DND-41 (cell line): ENCODE data around the gene SHC2.

ENCODE experiments used
- ATAC-seq: fragments of 200-7000 bp; cut with Tn5 transposase; 3 replicates; pipeline ENCODE4 v1.9.1; 2021; ENCODE audit warnings: low read depth; ENCODE audit not compliant: insufficient read depth
- DNase-seq: peaks from one replicate; pipeline ENCODE4 v3.0.0-alpha.2; 2020
- H2AFZ ChIP-seq: 2 replicates; pipeline ENCODE4 v1.6.0; 2012; ENCODE audit warnings: low read depth, low read length
- H3K27ac ChIP-seq: 2 replicates; pipeline ENCODE4 v1.5.1; 2012; ENCODE audit warnings: low read length, inconsistent platforms
- H3K27me3 ChIP-seq: fragments of 200-600 bp; sonication (generic); 2 replicates; pipeline ENCODE4 v1.6.0; 2012; ENCODE audit warnings: low read length, mild to moderate bottlenecking, inconsistent platforms; ENCODE audit not compliant: insufficient read depth, poor library complexity
- H3K36me3 ChIP-seq: 2 replicates; pipeline ENCODE4 v1.5.1; 2012; ENCODE audit warnings: low read length, inconsistent platforms; ENCODE audit not compliant: insufficient read depth
- H3K4me1 ChIP-seq: 2 replicates; pipeline ENCODE4 v1.5.1; 2012; ENCODE audit warnings: mild to moderate bottlenecking, low read length; ENCODE audit not compliant: insufficient read depth
- H3K4me2 ChIP-seq: 2 replicates; pipeline ENCODE4 v1.6.0; 2012; ENCODE audit warnings: mild to moderate bottlenecking, moderate library complexity, low read length, inconsistent platforms; ENCODE audit not compliant: insufficient read depth
- H3K4me3 ChIP-seq, 2 experiments: fragments of 200-600 bp in 1 of 2; shearing (Covaris generic) in 1 of 2; 2 replicates each; pipeline ENCODE4 v1.5.1; 2012 to 2016; ENCODE audit warnings: inconsistent platforms in 2 of 2, low read length in 2 of 2, mild to moderate bottlenecking in 2 of 2, low read depth in 1 of 2, moderate library complexity in 1 of 2
- H3K79me2 ChIP-seq: 2 replicates; pipeline ENCODE4 v1.6.0; 2012; ENCODE audit warnings: low read length, inconsistent platforms; ENCODE audit not compliant: insufficient read depth
- H3K9ac ChIP-seq: 2 replicates; pipeline ENCODE4 v1.6.0; 2012; ENCODE audit warnings: low read depth, mild to moderate bottlenecking, inconsistent platforms, low read length, moderate library complexity
- H3K9me3 ChIP-seq: 2 replicates; pipeline ENCODE4 v1.5.1; 2012; ENCODE audit warnings: low read length, moderate library complexity, mild to moderate bottlenecking, inconsistent platforms; ENCODE audit not compliant: insufficient read depth, severe bottlenecking
- H4K20me1 ChIP-seq: 2 replicates; pipeline ENCODE4 v1.6.0; 2012; ENCODE audit warnings: low read length; ENCODE audit not compliant: insufficient read depth
- EZH2 ChIP-seq: IDR thresholded peaks from 3 replicates; pipeline ENCODE4 v1.6.1; 2012; ENCODE audit warnings: borderline replicate concordance, low read depth, mild to moderate bottlenecking, moderate library complexity, low read length, inconsistent platforms; ENCODE audit not compliant: severe bottlenecking
- TF ChIP-seq, protein P1 (sequence below): IDR thresholded peaks from 2 replicates; pipeline ENCODE4 v1.5.1; 2012; ENCODE audit warnings: borderline replicate concordance, low read length, moderate library complexity, mild to moderate bottlenecking; ENCODE audit not compliant: poor library complexity, severe bottlenecking; ENCODE audit errors: extremely low read depth

The SHC2 gene

DNA sequence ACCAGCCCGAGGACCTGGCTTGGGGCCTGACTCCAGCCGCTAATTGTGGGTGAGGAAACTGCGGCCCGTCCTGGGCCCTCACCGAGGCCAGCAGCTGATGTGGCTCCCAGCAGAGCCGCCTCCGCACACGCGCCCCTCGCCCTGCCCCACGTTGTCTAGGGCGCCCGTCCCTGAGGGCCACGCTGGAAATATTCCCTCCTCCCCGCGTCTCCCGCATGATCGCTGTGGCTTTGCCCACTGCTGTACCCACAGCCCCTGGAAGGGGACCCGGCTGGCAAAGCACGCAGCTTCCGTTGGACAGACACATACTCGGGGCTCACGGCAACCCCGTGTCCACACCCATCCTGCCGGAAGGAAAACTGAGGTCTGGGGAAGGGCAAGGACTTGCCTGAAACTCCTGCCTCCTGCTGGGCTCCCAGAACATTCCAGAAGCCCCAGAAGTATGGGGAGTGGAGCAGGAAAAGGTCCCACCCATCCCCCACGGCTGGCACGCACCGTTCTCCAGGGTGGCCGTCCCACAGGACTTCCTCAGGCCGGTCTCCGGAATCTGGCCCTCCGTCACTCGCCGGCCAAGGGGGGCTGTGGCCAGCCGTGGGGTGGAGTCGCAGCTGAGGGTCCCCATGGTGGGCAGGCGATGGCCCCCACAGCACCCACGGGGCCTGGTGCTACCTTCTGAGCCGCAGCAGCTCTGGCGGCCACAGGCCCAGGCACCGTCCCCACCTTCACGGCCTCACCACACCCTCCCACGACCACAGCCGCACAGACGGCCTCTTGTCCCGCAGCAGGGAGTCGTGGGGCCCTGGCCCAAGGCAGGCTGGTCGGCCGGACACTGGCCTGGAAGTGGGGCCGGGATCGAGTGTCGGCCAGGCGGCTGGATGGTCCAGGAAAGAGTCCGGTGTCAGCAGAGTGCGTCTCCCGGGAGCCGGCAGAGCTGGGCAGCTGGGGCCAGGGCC lies 13.6 kb upstream of the SHC2 start:
- Histone ChIP-seq H3K4me3 (no peak overlapping the region), H3K4me2 (no peak overlapping the region), H3K27ac (no peak overlapping the region), H3K27me3 (no peaks in the 10 kb centered on the region), H4K20me1 (no peaks in the 10 kb centered on the region), H3K36me3 (no peaks in the 10 kb centered on the region), H3K9ac (no peak overlapping the region), H3K79me2 (no peaks in the 10 kb centered on the region), H2AFZ (no peak overlapping the region), H3K4me1 (no peaks in the 10 kb centered on the region), H3K9me3 (no peaks in the 10 kb centered on the region)
- ATAC-seq (no peak), DNase-seq (no peak)
- no peak for TF ChIP-seq EZH2
- TF ChIP-seq, protein P1, sequence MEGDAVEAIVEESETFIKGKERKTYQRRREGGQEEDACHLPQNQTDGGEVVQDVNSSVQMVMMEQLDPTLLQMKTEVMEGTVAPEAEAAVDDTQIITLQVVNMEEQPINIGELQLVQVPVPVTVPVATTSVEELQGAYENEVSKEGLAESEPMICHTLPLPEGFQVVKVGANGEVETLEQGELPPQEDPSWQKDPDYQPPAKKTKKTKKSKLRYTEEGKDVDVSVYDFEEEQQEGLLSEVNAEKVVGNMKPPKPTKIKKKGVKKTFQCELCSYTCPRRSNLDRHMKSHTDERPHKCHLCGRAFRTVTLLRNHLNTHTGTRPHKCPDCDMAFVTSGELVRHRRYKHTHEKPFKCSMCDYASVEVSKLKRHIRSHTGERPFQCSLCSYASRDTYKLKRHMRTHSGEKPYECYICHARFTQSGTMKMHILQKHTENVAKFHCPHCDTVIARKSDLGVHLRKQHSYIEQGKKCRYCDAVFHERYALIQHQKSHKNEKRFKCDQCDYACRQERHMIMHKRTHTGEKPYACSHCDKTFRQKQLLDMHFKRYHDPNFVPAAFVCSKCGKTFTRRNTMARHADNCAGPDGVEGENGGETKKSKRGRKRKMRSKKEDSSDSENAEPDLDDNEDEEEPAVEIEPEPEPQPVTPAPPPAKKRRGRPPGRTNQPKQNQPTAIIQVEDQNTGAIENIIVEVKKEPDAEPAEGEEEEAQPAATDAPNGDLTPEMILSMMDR = no peak

GRCh38 chr19:472005-472858 lies 11.4 kb upstream of the SHC2 start:
- DNase-seq (no peak), ATAC-seq (no peak)
- Histone ChIP-seq H3K79me2 (no peaks in the 10 kb centered on the region), H3K4me2 (no peak overlapping the region), H4K20me1 (no peaks in the 10 kb centered on the region), H3K9ac (no peak overlapping the region), H3K36me3 (no peaks in the 10 kb centered on the region), H3K27me3 (no peaks in the 10 kb centered on the region), H3K27ac (no peak overlapping the region), H3K9me3 (no peaks in the 10 kb centered on the region), H3K4me1 (no peaks in the 10 kb centered on the region), H2AFZ (no peak overlapping the region), H3K4me3 (no peak overlapping the region)
- TF ChIP-seq, protein P1 = no peak
- TF ChIP-seq EZH2 = no peak

- no peak for ATAC-seq
- Histone ChIP-seq H3K4me3 (no peak overlapping the region), H2AFZ (no peak overlapping the region), H3K4me2 (no peak overlapping the region), H3K4me1 (no peaks in the 10 kb centered on the region), H4K20me1 (no peaks in the 10 kb centered on the region), H3K9ac (no peak overlapping the region), H3K79me2 (no peaks in the 10 kb centered on the region), H3K9me3 (no peaks in the 10 kb centered on the region), H3K27ac (no peak overlapping the region), H3K27me3 (no peaks in the 10 kb centered on the region), H3K36me3 (no peaks in the 10 kb centered on the region)
- no peak for TF ChIP-seq EZH2
- TF ChIP-seq, protein P1 = no peak
- no peak for DNase-seq
Observed at GRCh38 chr19:470701-471100, 9.9 kb upstream of the SHC2 start.
